Astrocyte of the cerebellum (primary cell): Measurements from ENCODE around the gene BTNL3.

Experiments
- DNase-seq: peaks from one replicate; pipeline ENCODE4 v3.0.0-alpha.2; 2011; ENCODE audit warnings: low read depth
- H3K4me3 ChIP-seq: 2 replicates; pipeline ENCODE4 v1.5.1; 2011; ENCODE audit warnings: mild to moderate bottlenecking, low read depth, low read length, moderate library complexity
- CTCF ChIP-seq: IDR thresholded peaks from 2 replicates; pipeline ENCODE4 v1.5.1; 2012; ENCODE audit warnings: low read length, low read depth, moderate library complexity, mild to moderate bottlenecking; ENCODE audit errors: missing control alignments
- in situ Hi-C: cut with HindIII; loops from 2 replicates; pipeline ENCODE4 v1.10.0; 2017; ENCODE audit warnings: low sequenced_read_pairs

Gene BTNL3

GRCh38 chr5:181036816-181037364 lies 48.2 kb downstream of the BTNL3 start:
- in situ Hi-C loops, result no loop called here
- no peak overlapping the region for H3K4me3 ChIP-seq
- DNase-seq, result no peak
- TF ChIP-seq CTCF, result no peak

GRCh38 chr5:181037365-181037861 lies 48.8 kb downstream of the BTNL3 start:
- DNase-seq, result no peak
- in situ Hi-C loops, result no loop called here
- H3K4me3 ChIP-seq, result no peak overlapping the region
- TF ChIP-seq CTCF, result no peak

- DNase-seq, result no peak
- in situ Hi-C loops, result no loop called here
- H3K4me3 ChIP-seq, result no peak overlapping the region
- TF ChIP-seq CTCF, result no peak
Measured at GRCh38 chr5:181039471-181039870, 50.8 kb downstream of the BTNL3 start.

- TF ChIP-seq CTCF, result no peak
- no peak for DNase-seq
- no peak within 1 kb of the TSS for H3K4me3 ChIP-seq
- in situ Hi-C loops, result no loop called here
Measured at GRCh38 chr5:181039931-181040630, 51.4 kb downstream of the BTNL3 start, which contains the start of gene BTNL9. TSS of gene BTNL9 (plus strand) at chr5:181040266. CDS start at chr5:181045490, 5,224 bp downstream.

GRCh38 chr5:181040631-181040945 lies 51.9 kb downstream of the BTNL3 start:
- H3K4me3 ChIP-seq, result no peak overlapping the region
- TF ChIP-seq CTCF, result no peak
- DNase-seq, result no peak
- in situ Hi-C loops, result no loop called here

GRCh38 chr5:181041043-181041442 lies 52.4 kb downstream of the BTNL3 start:
- in situ Hi-C loops, result no loop called here
- no peak for DNase-seq
- no peak overlapping the region for H3K4me3 ChIP-seq
- no peak for TF ChIP-seq CTCF
